H9 (cell line): ENCODE results near the gene ATG4D. TPM values are rescaled to one million over a fixed set of nuclear protein-coding genes. Genes with fewer than 3 reads are reported as not detected.

ENCODE experiments used
- DNase-seq: peaks from one replicate; pipeline ENCODE4 v3.0.0-alpha.2; 2017
- H2AFZ ChIP-seq: one replicate; pipeline ENCODE4 v1.6.1; 2013; ENCODE audit warnings: mild to moderate bottlenecking, low read length, control low read depth, moderate library complexity
- H2AK5ac ChIP-seq: 2 replicates; pipeline ENCODE4 v1.6.1; 2013; ENCODE audit warnings: low read length, control low read depth, mixed read lengths; ENCODE audit not compliant: insufficient read length
- H2BK120ac ChIP-seq: one replicate; pipeline ENCODE4 v1.6.1; 2013; ENCODE audit warnings: low read depth, mild to moderate bottlenecking, low read length, control low read depth, inconsistent platforms; ENCODE audit not compliant: poor library complexity, severe bottlenecking
- H2BK12ac ChIP-seq: 2 replicates; pipeline ENCODE4 v1.6.1; 2013; ENCODE audit warnings: low read length, control low read depth, mixed read lengths, low read depth; ENCODE audit not compliant: insufficient read length
- H2BK15ac ChIP-seq: 2 replicates; pipeline ENCODE4 v1.6.1; 2013; ENCODE audit warnings: low read depth, low read length, control low read depth
- H2BK20ac ChIP-seq: one replicate; pipeline ENCODE4 v1.6.1; 2013; ENCODE audit warnings: low read depth, mild to moderate bottlenecking, low read length, control low read depth, inconsistent platforms; ENCODE audit not compliant: poor library complexity, severe bottlenecking
- H2BK5ac ChIP-seq: 2 replicates; pipeline ENCODE4 v1.6.1; 2013; ENCODE audit warnings: low read length, control low read depth, mixed read lengths; ENCODE audit not compliant: insufficient read length
- H3K14ac ChIP-seq: 2 replicates; pipeline ENCODE4 v1.6.1; 2013; ENCODE audit warnings: low read length, control low read depth; ENCODE audit not compliant: insufficient read depth
- H3K18ac ChIP-seq: 2 replicates; pipeline ENCODE4 v1.6.1; 2013; ENCODE audit warnings: low read depth, mild to moderate bottlenecking, mixed read lengths, low read length, control low read depth; ENCODE audit not compliant: insufficient read length
- H3K23ac ChIP-seq: 2 replicates; pipeline ENCODE4 v1.6.1; 2013; ENCODE audit warnings: low read length, control low read depth, mixed read lengths, low read depth; ENCODE audit not compliant: insufficient read length
- H3K23me2 ChIP-seq: 2 replicates; pipeline ENCODE4 v1.6.1; 2013; ENCODE audit warnings: low read depth, mild to moderate bottlenecking, mixed read lengths, low read length, control low read depth; ENCODE audit not compliant: insufficient read length, poor library complexity, severe bottlenecking
- H3K27ac ChIP-seq: 2 replicates; pipeline ENCODE4 v1.5.1; 2013; ENCODE audit warnings: low read length, control low read depth, mixed read lengths, low read depth; ENCODE audit not compliant: insufficient read length
- H3K27me3 ChIP-seq: 2 replicates; pipeline ENCODE4 v1.6.1; 2013; ENCODE audit warnings: low read length, control low read depth, inconsistent platforms; ENCODE audit not compliant: insufficient read depth
- H3K4ac ChIP-seq: 2 replicates; pipeline ENCODE4 v1.6.1; 2013; ENCODE audit warnings: low read depth, mild to moderate bottlenecking, control low read depth, inconsistent platforms, low read length, moderate library complexity
- H3K4me1 ChIP-seq: 2 replicates; pipeline ENCODE4 v1.6.1; 2013; ENCODE audit warnings: low read length, control low read depth, inconsistent platforms; ENCODE audit not compliant: insufficient read depth
- H3K4me2 ChIP-seq: 2 replicates; pipeline ENCODE4 v1.6.1; 2013; ENCODE audit warnings: low read length, control low read depth, mixed read lengths; ENCODE audit not compliant: insufficient read length, insufficient read depth
- H3K56ac ChIP-seq: 2 replicates; pipeline ENCODE4 v1.6.1; 2013; ENCODE audit warnings: low read depth, mild to moderate bottlenecking, mixed read lengths, low read length, control low read depth; ENCODE audit not compliant: insufficient read length
- H3K79me1 ChIP-seq: 2 replicates; pipeline ENCODE4 v1.6.1; 2013; ENCODE audit warnings: low read depth, mild to moderate bottlenecking, moderate library complexity, low read length, control low read depth, inconsistent platforms; ENCODE audit not compliant: insufficient read depth, poor library complexity, severe bottlenecking
- H3K79me2 ChIP-seq: 2 replicates; pipeline ENCODE4 v1.6.1; 2013; ENCODE audit warnings: low read length, control low read depth, inconsistent platforms; ENCODE audit not compliant: insufficient read depth
- H3K9ac ChIP-seq: 2 replicates; pipeline ENCODE4 v1.6.1; 2013; ENCODE audit warnings: low read length, control low read depth, mixed read lengths; ENCODE audit not compliant: insufficient read length; ENCODE audit errors: extremely low read depth
- H3K9me3 ChIP-seq: one replicate; pipeline ENCODE4 v1.6.1; 2013; ENCODE audit warnings: low read depth, low read length, inconsistent platforms; ENCODE audit not compliant: control insufficient read depth
- H3T11ph ChIP-seq: one replicate; pipeline ENCODE4 v1.6.1; 2013; ENCODE audit warnings: mild to moderate bottlenecking, low read length, control low read depth, inconsistent platforms
- H4K20me1 ChIP-seq: one replicate; pipeline ENCODE4 v1.6.1; 2013; ENCODE audit not compliant: control insufficient read depth, insufficient read length, insufficient read depth
- H4K5ac ChIP-seq: 2 replicates; pipeline ENCODE4 v1.6.1; 2013; ENCODE audit warnings: low read depth, mild to moderate bottlenecking, mixed read lengths, low read length, control low read depth; ENCODE audit not compliant: insufficient read length
- H4K8ac ChIP-seq: replicated peaks from 2 replicates; pipeline ENCODE4 v1.6.1; 2013; ENCODE audit warnings: low read length, control low read depth, mixed read lengths, low read depth; ENCODE audit not compliant: insufficient read length
- H4K91ac ChIP-seq: 2 replicates; pipeline ENCODE4 v1.6.1; 2013; ENCODE audit warnings: low read depth, mild to moderate bottlenecking, moderate library complexity, mixed read lengths, low read length, control low read depth; ENCODE audit not compliant: insufficient read length
- H3K27ac Mint-ChIP-seq, 3 experiments: 2 replicates in 2 of 3; 3 replicates in 1 of 3; pipeline ENCODE4 v1.8.0; 2020 to 2021; ENCODE audit warnings: mixed read lengths in 3 of 3, mild to moderate bottlenecking in 1 of 3, moderate library complexity in 1 of 3
- H3K27me3 Mint-ChIP-seq: 2 replicates; pipeline ENCODE4 v1.8.0; 2021; ENCODE audit warnings: low read depth, mild to moderate bottlenecking, moderate library complexity, mixed read lengths
- H3K36me3 Mint-ChIP-seq, 3 experiments: 2 replicates in 2 of 3; 3 replicates in 1 of 3; pipeline ENCODE4 v1.8.0; 2020 to 2021; ENCODE audit warnings: low read depth in 3 of 3, mixed read lengths in 3 of 3; ENCODE audit not compliant: insufficient read depth in 1 of 3
- H3K4me1 Mint-ChIP-seq, 2 experiments: 2 replicates each; pipeline ENCODE4 v1.8.0; 2020; ENCODE audit warnings: mixed read lengths in 2 of 2
- H3K4me3 Mint-ChIP-seq, 2 experiments: 2 replicates in 1 of 2; 3 replicates in 1 of 2; pipeline ENCODE4 v1.8.0; 2020 to 2021; ENCODE audit warnings: mild to moderate bottlenecking in 2 of 2, mixed read lengths in 2 of 2, moderate library complexity in 1 of 2
- H3K9me3 Mint-ChIP-seq, 2 experiments: 2 replicates in 1 of 2; 3 replicates in 1 of 2; pipeline ENCODE4 v1.8.0; 2020; ENCODE audit warnings: mild to moderate bottlenecking in 2 of 2, mixed read lengths in 2 of 2, moderate library complexity in 1 of 2
- WGBS: extraction: QIAGEN DNeasy Blood & Tissue Kit; methylation state at CpG from one replicate; pipeline ENCODE4 v1.1.7; 2013; ENCODE audit warnings: missing lambda C conversion rate, low lambda C conversion rate, mixed read lengths; ENCODE audit not compliant: insufficient read length; ENCODE audit errors: extremely low coverage; 5-methylcytosine and 5-hydroxymethylcytosine counted together
- total RNA-seq: library from RNA; stranded (reverse); gene quantifications from 2 replicates; pipeline ENCODE4 v1.2.1, GENCODE V29; 2021
- TF ChIP-seq, protein P1 (sequence below): fragments of 200-600 bp; sonication (generic); conservative IDR thresholded peaks from 3 replicates; pipeline ENCODE4 v1.8.0; 2021; ENCODE audit warnings: antibody characterized with exemption, mild to moderate bottlenecking

The ATG4D gene
- total RNA-seq, 1 experiment from 2014 or later: 55.8 TPM

DNA sequence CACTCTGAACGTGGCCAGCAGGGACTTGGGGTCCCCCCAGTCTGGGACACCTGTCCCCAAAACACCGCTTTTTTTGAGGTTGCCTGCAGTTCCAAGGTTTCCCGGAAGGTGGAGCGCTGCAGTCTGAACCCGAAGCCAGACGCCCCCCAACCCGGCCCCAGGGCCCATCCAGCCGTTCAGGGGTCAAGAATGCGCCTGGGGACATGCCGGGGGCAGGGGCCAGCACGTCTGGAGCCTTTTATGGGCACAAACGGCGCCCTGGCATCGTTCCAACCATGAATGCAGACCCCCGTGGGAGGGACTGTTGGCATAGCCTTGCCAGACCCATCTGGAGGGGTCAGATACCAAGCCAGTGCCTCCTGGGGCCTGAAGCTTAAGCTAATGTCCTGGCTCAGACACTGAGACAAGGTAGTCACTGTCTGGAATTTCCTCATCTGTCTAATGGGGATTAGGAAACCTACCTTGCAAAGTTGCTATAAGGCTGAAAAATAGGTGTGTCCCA is 33.4 kb upstream of the ATG4D start:
- H2BK120ac ChIP-seq: no peak overlapping the region
- TF ChIP-seq, protein P1, sequence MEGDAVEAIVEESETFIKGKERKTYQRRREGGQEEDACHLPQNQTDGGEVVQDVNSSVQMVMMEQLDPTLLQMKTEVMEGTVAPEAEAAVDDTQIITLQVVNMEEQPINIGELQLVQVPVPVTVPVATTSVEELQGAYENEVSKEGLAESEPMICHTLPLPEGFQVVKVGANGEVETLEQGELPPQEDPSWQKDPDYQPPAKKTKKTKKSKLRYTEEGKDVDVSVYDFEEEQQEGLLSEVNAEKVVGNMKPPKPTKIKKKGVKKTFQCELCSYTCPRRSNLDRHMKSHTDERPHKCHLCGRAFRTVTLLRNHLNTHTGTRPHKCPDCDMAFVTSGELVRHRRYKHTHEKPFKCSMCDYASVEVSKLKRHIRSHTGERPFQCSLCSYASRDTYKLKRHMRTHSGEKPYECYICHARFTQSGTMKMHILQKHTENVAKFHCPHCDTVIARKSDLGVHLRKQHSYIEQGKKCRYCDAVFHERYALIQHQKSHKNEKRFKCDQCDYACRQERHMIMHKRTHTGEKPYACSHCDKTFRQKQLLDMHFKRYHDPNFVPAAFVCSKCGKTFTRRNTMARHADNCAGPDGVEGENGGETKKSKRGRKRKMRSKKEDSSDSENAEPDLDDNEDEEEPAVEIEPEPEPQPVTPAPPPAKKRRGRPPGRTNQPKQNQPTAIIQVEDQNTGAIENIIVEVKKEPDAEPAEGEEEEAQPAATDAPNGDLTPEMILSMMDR: peak; percentile 90
- peak overlapping the region in 1 of 3 experiments; percentile 15; a peak in 1 of 7 replicates for H3K27ac Mint-ChIP-seq
- no peak overlapping the region for H3K14ac ChIP-seq
- H3K79me2 ChIP-seq: no peaks in the 10 kb centered on the region
- no peak overlapping the region for H2BK12ac ChIP-seq
- H3K27ac ChIP-seq: no peak overlapping the region
- peaks cover 1 to 4% of the 10 kb centered on the region in 2 experiments; a peak in 2 of 4 replicates for H3K4me1 Mint-ChIP-seq
- peak; percentile 74 for DNase-seq
- no peak overlapping the region for H2AK5ac ChIP-seq
- H3K23me2 ChIP-seq: peaks cover 7% of the 10 kb centered on the region
- H4K5ac ChIP-seq: no peak overlapping the region
- H3K4me2 ChIP-seq: no peak overlapping the region
- no peaks in the 10 kb centered on the region for H3K9me3 ChIP-seq
- no peak overlapping the region for H3K9ac ChIP-seq
- H3K27me3 ChIP-seq: peaks cover 7% of the 10 kb centered on the region; the same call in 1 of the 2 replicates
- H3K4me1 ChIP-seq: no peaks in the 10 kb centered on the region
- H2BK5ac ChIP-seq: no peak overlapping the region
- H3K23ac ChIP-seq: no peak overlapping the region
- H3K9me3 Mint-ChIP-seq: no peaks in the 10 kb centered on the region; a peak in 1 of 5 replicates
- no peak overlapping the region for H4K91ac ChIP-seq
- no peaks in the 10 kb centered on the region for H3K79me1 ChIP-seq
- no peak overlapping the region for H2BK15ac ChIP-seq
- H3K4ac ChIP-seq: no peak overlapping the region
- no peak overlapping the region for H3K18ac ChIP-seq
- no peaks in the 10 kb centered on the region; the same call in 1 of the 2 replicates for H3K27me3 Mint-ChIP-seq
- no peak overlapping the region for H3K56ac ChIP-seq
- no peak overlapping the region for H3T11ph ChIP-seq
- H4K8ac ChIP-seq: no peak overlapping the region
- H3K4me3 Mint-ChIP-seq: no peak overlapping the region; a peak in 1 of 5 replicates
- H3K36me3 Mint-ChIP-seq: peaks cover 7 to 10% (median 8%) of the 10 kb centered on the region in 3 experiments; a peak in 6 of 7 replicates
- H4K20me1 ChIP-seq: no peaks in the 10 kb centered on the region
- H2AFZ ChIP-seq: no peak overlapping the region
- no CpG with 5 or more reads among the region's 15 CpGs for WGBS
- H2BK20ac ChIP-seq: no peak overlapping the region
